Measurements from ENCODE around the gene TNFRSF19.

DNA sequence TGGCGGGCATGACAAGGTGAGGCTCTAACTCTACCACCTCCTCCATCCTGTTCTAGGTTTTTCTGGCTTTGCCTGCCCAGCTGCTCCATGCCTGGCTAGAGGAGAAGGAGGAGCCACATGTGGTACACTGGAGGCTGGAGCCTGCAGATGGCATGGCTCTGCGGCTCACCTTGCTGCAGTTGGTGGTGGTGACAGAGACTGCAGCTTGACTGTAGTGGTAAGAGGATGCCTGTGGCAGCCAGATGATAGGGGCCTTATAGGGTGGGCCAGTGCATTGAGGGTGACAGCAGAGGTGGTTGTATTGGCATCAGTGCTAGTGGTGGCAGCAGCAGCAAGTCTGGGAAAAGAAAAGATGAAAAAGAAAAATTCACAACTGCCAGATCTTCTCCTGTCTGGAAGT lies 146.2 kb downstream of the TNFRSF19 start:
- TF ChIP-seq, protein P1, sequence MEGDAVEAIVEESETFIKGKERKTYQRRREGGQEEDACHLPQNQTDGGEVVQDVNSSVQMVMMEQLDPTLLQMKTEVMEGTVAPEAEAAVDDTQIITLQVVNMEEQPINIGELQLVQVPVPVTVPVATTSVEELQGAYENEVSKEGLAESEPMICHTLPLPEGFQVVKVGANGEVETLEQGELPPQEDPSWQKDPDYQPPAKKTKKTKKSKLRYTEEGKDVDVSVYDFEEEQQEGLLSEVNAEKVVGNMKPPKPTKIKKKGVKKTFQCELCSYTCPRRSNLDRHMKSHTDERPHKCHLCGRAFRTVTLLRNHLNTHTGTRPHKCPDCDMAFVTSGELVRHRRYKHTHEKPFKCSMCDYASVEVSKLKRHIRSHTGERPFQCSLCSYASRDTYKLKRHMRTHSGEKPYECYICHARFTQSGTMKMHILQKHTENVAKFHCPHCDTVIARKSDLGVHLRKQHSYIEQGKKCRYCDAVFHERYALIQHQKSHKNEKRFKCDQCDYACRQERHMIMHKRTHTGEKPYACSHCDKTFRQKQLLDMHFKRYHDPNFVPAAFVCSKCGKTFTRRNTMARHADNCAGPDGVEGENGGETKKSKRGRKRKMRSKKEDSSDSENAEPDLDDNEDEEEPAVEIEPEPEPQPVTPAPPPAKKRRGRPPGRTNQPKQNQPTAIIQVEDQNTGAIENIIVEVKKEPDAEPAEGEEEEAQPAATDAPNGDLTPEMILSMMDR (IDR thresholded peaks at IDR 0.05; ENCODE audit: low read length): no peak
- TF ChIP-seq EZH2 (optimal IDR thresholded peaks at IDR 0.05; ENCODE audit: low read depth, low read length): no peak
- TF ChIP-seq EZH2phosphoT487 (IDR thresholded peaks at IDR 0.05; ENCODE audit: low read length): no peak

Measured in MM.1S (cell line).